Ureter (tissue), 1 donor: ENCODE data around the gene GNRH2. TPM values are rescaled to one million over a fixed set of nuclear protein-coding genes. Genes with fewer than 3 reads are reported as not detected.
"Not testable (repeated sequence)": the region's sequence is repeated elsewhere in the genome, so short reads cannot be mapped to it uniquely, and the experiment has no call there.

Experiments used
- DNase-seq: peaks from one replicate; pipeline ENCODE4 v3.0.0-alpha.2; 2020; ENCODE audit warnings: low spot score
- total RNA-seq: library from RNA; stranded (reverse); gene quantifications from one replicate; pipeline ENCODE4 v1.2.4, GENCODE V29; 2023
- donor health status: DM: yes; HTN: yes; CAD: no.

The GNRH2 gene
- total RNA-seq, 1 donor from 2014 or later = 1.5 TPM

DNA sequence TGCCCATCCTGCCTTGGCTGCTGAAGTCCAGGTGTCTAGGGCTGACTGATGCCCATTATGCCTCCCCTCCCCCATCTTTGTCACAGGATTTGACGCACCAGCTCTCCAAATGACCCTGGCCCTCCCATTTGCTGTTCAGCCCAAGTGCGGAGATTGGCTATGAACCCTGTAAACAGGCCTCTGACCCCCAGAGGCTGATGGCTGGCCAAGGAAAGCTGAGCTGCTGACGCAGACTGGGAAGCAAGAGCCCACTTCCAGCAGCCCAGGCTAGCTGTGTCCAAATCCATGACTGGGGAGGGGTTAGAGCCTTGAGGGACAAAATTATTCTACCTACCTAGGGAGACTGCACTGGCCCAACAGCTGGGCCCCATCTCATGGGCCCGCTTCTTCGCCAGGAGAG, 797 bp upstream of the GNRH2 start:
- no peak for DNase-seq

DNA sequence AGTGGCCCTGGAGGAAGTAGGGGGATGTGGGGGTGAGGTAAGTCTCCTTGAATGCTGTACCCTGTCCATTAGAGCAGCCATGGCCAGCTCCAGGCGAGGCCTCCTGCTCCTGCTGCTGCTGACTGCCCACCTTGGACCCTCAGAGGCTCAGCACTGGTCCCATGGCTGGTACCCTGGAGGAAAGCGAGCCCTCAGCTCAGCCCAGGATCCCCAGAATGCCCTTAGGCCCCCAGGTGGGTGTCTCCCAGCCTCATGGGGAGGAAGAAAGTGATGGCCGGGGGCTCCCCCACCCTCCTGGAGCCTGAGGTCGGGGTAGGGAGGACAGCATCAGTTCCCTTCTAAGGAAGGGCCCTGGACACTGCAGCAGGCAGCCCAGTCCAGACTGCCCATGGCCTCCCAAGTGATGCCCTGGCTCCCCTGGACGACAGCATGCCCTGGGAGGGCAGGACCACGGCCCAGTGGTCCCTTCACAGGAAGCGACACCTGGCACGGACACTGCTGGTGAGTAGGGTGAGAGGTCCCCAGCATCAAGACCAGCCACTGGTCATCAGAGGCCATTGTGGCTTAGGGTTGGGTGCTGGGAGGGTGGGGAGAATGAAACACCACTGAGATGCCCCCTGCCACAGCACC, 1.0 kb downstream of the GNRH2 start:
- DNase-seq = no peak

DNA sequence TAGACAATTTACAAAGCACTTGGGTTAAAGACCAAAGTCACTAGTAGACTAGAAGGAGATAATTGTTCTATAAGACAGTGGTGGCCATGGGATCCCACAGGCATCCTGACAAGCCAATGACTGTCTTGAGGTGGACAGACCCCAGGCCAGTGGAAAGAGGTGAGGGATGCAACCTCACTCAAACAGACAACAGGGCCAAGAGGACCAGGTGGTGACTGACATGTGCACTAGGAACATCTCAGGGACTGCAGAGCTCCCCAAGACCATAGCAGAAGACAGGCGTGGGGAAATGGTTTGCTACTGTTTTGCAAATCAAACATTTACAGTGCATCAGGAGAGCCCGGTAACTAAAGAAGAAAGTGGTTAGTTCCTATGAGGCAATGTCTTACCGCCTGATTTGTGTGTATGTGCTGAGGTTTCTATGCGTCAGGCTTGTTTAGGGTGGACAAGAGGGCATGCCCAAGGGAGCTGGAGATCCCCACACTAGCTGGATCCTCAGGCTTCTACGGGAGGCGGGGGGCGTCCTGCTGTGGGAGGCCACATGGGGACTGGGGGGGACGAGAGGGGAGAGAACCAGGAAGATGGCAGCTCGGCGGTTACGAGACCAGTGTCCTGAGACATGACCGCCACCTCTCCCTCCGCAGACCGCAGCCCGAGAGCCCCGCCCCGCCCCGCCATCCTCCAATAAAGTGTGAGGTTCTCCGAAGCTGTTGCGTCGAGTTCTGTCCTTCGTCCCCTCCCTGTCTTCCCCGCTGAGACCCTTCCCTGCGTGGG, 1.8 kb downstream of the GNRH2 start:
- no peak for DNase-seq

DNA sequence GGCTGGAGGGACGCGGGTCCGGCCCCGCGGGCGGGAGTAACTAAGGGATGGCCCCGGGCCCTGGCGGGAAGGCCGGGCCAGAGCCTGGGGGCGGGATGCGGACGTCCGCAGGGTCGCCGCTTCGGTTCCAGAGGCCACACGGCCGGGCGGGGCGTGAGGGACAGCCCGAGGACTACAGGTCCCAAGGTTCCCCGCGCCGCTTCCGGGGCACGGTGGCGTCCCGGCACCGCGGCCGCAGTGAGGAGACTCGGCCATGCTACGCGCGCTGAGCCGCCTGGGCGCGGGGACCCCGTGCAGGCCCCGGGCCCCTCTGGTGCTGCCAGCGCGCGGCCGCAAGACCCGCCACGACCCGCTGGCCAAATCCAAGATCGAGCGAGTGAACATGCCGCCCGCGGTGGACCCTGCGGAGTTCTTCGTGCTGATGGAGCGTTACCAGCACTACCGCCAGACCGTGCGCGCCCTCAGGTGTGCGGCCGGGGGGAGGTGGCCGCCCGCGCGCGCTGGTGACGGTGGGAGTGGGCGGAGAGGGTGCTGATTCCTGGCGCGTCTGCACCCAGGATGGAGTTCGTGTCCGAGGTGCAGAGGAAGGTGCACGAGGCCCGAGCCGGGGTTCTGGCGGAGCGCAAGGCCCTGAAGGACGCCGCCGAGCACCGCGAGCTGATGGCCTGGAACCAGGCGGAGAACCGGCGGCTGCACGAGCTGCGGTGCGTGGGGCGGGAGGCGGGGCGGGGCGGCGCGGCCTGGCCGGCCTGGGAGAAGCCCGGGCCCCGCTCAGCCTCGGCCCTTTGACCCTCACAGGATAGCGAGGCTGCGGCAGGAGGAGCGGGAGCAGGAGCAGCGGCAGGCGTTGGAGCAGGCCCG, 2.6 kb downstream of the GNRH2 start, which contains the start of gene MRPS26:
TSS of gene MRPS26 (plus strand) at position 237 of the 861 bp plus-strand sequence. CDS start at position 254, 17 bp downstream.
- DNase-seq = peak; percentile 89

DNA sequence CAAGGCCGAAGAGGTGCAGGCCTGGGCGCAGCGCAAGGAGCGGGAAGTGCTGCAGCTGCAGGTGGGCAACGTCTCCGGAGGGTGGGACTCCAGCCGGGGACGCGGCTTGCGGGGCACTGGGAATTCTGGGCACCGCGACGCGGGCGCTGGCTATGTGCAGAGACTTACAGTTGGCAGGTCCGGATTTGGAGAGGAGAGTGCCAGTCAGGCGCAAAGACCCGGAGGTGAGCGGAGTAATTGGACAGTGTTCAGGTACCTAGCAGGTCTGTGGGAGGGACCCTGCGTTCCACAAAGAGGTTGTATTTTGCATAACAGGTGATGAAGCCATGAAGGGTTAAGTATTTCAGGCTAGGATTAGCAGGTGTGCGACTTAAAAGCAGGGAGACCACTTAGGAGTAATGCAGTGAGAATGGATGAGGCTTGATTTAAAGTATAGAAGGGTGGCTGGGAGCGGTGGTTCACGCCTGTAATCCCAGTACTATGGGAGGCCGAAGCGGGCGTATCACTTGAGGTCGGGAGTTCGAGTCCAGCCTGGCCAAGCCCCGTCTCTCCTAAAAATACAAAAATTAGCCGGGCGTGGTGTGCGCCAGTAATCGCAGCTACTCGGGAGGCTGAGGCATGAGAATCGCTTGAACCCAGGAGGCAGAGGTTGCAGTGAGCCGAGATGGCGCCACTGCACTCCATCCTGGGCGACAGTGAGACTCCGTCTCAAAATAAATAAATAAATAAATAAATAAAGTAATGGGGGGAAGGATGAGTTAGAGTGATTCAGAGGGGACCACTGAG, 3.4 kb downstream of the GNRH2 start:
- peak; percentile 52 for DNase-seq

DNA sequence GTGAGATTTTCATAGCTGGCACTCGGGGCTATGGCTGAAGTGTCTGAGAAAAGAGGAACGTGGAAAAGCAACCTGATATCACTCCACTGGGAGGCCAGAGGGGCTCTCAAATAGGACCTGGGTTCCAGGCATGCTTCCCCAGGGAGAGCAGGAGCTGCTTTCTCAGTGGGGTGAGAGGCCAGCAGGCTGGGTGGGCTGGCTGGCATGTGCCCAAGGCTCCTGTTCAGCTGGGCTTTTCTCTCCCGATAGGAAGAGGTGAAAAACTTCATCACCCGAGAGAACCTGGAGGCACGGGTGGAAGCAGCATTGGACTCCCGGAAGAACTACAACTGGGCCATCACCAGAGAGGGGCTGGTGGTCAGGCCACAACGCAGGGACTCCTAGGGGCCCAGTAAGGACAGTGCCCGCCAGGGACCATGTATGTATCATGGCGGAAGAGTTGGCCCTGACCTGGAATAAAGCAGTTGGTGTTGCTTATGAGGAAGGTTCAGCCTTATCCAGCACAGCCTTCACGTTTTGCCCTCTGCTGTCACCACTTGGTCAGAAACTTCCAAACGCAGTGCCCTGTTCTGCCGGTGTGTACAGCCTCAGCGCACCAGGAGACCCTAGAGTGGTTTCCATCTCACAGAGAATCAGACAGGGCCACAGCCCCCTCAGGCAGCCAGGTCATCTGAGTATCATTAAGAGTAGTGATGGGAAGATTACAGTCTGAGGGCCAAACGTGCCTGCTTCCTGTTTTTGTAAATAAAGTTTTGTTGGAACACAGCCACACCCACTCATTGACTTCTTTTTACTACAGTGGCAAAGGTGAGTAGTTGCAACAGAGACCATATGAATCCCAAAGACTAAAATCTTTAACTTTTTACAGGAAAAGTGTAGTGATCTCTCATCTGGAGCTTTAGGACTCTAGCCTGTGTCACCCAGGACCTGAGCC, 4.3 kb downstream of the GNRH2 start:
- no peak for DNase-seq

DNA sequence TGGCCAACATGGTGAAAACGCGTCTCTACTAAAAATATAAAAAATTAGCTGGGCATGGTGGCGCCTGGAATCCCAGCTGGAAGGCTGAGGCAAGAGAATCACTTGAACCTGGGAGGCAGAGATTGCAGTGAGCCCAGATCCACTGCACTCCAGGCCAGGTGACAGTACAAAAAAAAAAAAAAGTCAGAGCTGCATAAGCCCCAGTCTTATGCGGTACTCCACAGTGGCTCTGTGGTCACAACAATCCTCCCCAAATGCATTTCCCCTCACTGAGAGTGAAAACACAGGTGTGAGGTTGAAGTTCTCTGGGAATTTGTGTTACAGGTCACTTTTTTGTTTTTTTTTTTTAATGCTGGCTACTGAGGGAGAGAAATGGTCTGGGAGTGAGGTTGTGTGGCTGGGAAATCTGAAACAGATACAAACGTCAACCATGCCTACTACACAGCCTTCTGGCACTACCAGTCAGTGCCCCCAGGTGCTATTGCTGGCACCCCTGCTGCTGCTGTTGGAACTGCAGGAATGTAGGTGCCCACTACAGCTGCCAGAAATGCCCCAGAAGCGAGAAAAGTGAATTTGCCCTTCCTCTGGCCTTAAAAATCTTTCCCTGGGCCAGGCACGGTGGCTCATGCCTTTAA, 8.1 kb downstream of the GNRH2 start:
- no peak for DNase-seq

DNA sequence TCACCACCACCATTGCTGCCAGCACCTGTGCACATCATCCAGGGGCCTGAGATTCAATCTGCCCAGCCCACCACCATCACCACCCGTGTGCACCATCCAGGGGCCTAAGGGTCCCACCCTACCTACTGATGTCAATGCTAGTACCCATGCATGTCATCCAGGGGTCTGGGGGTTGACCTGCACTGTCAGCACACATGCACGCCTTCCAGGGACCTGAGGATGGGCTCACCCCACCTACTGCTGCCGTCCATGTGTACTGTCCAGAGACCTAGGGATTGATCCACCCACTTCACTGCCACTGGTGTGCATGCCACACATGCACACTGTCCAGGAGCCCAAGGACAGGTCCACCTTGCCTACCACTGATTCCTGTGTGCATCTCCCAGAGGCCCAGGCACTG, 16.1 kb downstream of the GNRH2 start:
- DNase-seq = no peak

DNA sequence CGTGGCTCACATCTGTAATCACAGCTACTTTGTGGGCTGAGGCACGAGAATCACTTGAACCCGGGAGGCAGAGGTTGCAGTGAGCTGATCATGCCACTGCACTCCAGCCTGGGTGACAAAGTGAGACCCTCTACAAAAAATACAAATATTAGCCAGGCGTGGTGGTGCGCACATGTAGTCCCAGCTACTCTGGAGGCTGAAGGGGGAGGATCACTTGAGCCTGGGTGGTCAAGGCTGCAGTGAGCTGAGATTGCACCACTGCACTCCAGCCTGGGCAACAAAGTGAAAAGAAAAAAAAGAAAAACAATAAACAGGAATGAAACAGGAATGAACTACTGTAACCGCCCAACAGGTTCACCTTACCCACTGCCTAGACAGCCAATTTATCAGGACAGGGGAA, 20.7 kb downstream of the GNRH2 start:
- not testable (repeated sequence) for DNase-seq

DNA sequence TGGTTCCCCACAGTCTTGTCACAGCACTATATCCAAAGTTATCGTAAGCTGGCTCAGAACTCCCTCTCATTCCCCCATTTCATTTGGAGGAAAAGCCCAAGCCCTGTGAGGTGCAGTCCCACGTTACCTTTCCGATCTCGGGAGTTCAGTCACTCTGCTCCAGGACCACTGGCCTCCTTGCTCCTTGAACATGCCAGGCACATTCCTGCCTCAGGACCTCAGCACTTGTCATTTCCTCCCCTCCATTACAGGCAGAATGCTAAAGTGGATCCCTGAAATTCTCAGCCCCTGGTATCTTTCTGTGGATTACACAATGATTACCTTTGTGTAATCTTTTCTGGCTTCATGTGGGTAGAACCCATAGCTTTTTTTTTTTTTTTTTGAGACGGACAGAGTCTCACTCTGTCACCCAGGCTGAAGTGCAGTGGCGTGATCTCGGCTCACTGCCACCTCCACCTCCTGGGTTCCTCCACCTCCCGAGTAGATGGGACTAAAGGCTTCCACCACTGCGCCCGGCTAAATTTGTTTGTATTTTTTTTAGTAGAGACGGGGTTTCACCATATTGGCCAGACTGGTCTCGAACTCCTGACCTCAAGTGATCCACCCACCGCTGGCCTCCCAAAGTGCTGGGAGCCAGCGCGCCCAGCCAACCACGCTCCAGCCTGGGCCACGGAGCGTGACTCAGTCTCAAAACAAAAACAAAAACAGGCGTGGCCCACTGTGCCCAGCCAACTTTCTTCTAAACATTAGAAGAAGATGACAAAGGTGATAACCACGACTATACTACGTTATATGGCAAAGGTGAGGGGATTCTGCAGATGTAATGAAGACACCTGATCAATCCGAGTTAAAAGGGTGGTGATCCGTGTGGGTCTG, 24.0 kb downstream of the GNRH2 start:
- no peak for DNase-seq

DNA sequence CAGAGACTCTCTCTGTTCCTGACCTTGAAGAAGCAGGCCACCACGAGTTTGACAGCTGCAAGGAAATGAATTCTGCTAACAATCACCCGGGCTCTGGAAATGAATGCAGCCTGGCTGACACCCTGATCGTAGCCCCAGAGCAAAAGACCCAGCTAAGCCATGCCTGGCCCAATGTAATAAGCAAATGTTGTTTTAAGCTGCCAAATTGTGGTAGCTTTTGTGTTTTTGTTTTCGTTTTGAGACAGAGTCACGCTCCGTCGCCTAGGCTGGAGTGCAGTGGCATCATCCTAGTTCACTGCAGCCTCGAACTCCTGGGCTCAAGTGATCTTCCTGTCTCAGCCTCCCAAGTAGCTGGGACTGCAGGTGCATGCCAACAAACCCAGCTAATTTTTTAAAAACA, 24.7 kb downstream of the GNRH2 start:
- no peak for DNase-seq

DNA sequence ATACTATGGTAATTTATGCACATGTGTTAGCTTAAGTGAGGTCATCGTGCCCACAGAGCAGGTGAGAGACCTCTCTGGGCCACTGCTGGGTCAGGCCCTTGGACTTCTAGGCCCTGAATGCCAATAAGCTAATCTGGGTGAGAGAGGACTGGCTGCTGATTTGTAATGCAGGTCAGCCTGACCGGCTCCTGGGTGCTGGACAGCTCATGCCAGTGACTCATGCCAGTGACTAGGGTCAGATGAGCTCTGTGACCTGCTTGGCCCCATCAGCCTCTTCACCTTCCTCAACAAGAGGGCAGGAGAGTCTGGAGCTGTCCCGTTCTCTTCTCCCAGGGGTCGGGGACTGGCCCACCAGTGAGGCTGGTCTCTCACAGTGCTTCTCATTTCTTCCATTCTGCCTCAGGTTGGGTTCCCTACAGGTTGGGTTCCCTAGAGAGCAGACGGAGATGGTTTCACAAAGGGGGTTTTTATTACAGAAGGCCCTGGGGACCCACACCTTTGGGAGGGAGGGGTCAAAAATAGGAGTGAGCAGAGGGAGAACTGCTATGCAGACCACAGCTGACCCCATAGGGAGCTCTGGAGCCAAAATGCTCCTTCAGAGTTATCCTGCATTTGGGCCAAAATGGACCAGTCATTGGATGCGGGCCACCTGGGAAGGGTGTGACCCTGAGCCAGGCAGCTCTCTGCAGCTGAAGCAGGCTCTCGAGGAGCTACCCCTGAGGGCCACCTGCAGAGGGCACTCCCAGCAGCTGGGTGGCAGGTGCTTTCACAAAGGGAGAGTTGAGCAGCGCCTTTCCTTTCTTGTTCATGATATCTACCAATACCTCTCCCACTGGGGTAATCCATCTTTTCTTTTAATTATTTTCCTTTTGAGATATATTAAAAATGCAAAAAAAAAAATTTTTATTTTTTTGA, 25.8 kb downstream of the GNRH2 start:
- DNase-seq = no peak

DNA sequence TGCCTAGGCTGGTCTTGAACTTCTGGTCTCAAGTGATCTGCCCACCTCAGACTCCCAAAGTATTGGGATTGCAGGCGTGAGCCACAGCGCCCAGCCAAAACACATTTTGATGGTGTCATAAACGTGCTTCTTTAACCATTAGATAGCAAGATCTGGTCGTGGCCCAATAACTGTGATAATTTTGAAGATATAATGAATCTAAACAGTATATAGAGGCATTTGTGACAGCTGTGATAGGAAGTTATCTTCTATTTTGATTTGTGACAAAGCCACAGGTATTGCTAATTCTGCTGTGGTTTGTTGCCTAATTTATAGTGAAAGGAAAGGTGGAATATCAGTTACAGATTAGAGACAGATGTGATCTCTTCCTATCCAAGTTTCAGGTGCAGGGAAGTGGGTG, 27.3 kb downstream of the GNRH2 start:
- DNase-seq = no peak

DNA sequence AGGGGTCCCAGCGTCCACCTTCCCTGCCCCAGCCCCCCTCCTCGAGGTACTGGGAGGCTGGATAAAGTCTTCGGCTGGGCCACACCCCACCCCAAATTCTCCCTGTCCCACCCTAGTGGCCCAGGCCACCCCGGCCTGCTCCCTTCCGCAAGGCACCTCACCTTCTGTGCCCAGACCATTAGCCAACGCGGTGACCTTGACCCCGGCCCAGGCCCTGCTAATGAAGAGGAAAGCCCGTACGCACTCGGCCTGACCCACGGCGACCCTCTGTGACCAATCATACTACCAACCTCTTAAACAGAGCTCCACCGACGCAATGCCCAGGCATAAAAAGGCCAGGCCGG, 27.8 kb downstream of the GNRH2 start:
- DNase-seq = no peak

DNA sequence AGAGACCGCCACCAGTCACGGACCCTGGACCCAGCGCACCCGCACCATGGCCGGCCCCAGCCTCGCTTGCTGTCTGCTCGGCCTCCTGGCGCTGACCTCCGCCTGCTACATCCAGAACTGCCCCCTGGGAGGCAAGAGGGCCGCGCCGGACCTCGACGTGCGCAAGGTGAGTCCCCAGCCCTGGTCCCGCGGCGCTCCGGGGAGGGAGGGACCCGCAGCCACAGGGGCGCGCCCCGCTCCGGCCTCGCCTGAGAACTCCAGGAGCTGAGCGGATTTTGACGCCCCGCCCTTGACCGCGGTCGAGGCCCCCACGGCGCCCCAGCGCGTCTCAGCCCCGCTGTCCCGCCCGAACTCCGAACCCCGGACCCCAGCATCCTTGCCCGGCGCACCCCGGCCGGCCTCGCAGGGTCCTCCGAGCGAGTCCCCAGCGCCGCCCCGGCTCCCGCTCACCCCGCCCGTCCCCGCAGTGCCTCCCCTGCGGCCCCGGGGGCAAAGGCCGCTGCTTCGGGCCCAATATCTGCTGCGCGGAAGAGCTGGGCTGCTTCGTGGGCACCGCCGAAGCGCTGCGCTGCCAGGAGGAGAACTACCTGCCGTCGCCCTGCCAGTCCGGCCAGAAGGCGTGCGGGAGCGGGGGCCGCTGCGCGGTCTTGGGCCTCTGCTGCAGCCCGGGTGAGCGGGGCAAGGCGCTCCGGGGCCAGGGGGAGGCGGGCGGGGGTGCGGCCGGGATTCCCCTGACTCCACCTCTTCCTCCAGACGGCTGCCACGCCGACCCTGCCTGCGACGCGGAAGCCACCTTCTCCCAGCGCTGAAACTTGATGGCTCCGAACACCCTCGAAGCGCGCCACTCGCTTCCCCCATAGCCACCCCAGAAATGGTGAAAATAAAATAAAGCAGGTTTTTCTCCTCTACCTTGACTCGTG, 28.4 kb downstream of the GNRH2 start, which contains the start of gene OXT:
TSS of gene OXT (plus strand) at position 11 of the 920 bp plus-strand sequence. CDS start at position 47, 36 bp downstream.
- DNase-seq = no peak

DNA sequence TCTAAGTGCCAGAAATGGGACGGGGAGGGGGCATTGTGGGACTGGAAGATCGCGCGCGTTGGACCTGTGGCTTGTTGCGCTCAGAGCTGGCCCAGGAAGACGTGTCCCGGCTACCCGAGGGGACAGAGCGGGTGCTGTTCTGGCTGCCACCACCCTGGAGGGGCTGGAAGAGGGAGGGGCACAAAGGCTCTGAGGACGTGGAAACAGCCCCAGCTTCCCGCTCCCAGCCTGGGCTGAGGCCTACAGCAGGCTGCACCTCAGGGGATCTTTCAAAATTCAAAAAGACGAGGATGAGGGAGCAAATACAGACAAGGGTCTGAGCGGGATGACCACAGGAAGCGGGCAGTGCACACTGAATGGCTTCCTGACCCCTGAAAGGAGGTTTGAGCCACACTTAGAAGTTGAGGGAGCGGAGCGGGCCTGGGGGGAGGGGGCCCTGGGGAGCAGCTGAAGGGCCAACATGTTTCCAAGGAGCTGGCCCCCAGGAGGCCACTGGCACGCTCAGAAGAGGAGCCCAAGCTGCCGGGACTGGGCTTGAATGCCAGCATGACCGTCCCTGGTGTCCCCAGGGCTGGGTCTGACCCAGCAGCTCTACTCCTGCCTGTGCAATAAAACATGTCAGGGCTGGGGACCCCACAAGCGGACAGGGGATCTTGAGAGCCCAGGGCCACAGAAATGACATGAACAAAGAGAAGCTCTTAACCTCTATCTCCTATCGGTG, 29.3 kb downstream of the GNRH2 start:
- DNase-seq = no peak
